GM06990 (cell line): Measurements from ENCODE around the gene ZNF74.

Experiments
- DNase-seq: peaks from one replicate; pipeline ENCODE4 v3.0.0-alpha.2; 2011; ENCODE audit not compliant: insufficient read length; ENCODE audit errors: extremely low read depth
- H3K27me3 ChIP-seq: replicated peaks from 2 replicates; pipeline ENCODE4 v1.6.0; 2011; ENCODE audit warnings: low read length; ENCODE audit not compliant: control insufficient read depth, insufficient read depth
- H3K36me3 ChIP-seq: 2 replicates; pipeline ENCODE4 v1.5.1; 2011; ENCODE audit warnings: low read length; ENCODE audit not compliant: control insufficient read depth, insufficient read depth
- H3K4me3 ChIP-seq: replicated peaks from 2 replicates; pipeline ENCODE4 v1.5.1; 2011; ENCODE audit warnings: low read depth, mild to moderate bottlenecking, control low read depth, low read length
- TF ChIP-seq, protein P1 (sequence below): IDR thresholded peaks from 2 replicates; pipeline ENCODE4 v1.5.1; 2011; ENCODE audit warnings: low read length, control low read depth, mild to moderate bottlenecking, inconsistent platforms; ENCODE audit not compliant: insufficient read depth, poor library complexity, severe bottlenecking

ZNF74 gene

DNA sequence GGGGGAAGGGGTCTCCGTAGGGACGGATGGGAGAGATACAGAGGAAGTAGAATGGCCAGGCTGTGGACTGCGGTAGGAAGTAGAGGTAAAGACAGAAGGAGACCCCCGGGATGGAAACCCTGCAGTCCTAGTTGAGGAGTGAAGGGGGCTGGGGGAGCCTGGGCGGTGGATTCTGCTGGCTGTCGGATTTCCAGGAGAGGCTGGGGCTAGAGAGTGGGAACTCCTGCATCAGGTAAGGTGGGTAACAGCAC lies 44.4 kb downstream of the ZNF74 start:
- peaks cover 10% of the 10 kb centered on the region for H3K36me3 ChIP-seq
- H3K27me3 ChIP-seq, result peaks cover 1% of the 10 kb centered on the region; the same call in 1 of the 2 replicates
- TF ChIP-seq, protein P1, sequence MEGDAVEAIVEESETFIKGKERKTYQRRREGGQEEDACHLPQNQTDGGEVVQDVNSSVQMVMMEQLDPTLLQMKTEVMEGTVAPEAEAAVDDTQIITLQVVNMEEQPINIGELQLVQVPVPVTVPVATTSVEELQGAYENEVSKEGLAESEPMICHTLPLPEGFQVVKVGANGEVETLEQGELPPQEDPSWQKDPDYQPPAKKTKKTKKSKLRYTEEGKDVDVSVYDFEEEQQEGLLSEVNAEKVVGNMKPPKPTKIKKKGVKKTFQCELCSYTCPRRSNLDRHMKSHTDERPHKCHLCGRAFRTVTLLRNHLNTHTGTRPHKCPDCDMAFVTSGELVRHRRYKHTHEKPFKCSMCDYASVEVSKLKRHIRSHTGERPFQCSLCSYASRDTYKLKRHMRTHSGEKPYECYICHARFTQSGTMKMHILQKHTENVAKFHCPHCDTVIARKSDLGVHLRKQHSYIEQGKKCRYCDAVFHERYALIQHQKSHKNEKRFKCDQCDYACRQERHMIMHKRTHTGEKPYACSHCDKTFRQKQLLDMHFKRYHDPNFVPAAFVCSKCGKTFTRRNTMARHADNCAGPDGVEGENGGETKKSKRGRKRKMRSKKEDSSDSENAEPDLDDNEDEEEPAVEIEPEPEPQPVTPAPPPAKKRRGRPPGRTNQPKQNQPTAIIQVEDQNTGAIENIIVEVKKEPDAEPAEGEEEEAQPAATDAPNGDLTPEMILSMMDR, result no peak
- no peak overlapping the region for H3K4me3 ChIP-seq
- no peak for DNase-seq

DNA sequence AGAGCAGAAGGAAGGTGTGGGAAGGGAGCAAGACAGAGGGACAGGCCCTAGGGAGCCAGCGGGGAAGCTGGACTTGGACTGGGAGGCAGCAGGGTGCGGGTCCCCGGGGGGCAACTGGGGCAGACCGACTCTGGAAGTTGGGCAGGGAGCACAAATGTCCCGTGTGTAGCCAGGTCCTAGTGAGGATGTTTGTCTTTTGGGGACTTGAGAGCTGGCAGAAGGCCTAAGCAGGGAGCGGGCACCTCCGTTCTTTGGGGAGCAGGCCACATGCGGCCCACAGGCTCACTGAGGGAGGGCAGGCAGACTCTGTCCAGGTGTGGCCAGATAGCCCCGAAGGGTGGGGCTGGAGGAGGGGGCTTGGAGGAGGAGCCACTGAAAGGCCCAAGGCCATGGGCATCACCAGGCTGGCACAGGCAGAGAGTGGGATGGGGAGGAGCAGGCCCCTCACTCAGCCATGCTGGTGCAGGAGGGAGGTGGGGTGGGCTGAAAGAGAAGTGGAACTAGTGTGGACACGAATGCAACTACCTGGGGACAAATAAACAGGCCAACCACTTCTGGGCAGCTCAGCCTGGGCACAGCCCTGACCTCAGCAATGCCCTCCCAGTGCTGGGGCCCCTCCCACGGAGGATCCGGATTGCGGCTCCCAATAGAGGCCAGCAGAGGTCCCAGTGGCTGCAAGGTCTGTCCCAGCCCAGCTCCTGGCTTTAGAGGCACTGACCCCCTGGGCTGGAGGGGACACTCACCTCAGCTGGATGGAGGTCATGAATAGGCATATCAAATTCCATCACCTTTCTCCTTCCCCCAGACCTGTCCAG lies 44.9 kb downstream of the ZNF74 start:
- Histone ChIP-seq H3K36me3 (peaks cover 10% of the 10 kb centered on the region), H3K4me3 (no peak overlapping the region), H3K27me3 (peaks cover 1% of the 10 kb centered on the region; the same call in 1 of the 2 replicates)
- TF ChIP-seq, protein P1, result no peak
- DNase-seq, result no peak

DNA sequence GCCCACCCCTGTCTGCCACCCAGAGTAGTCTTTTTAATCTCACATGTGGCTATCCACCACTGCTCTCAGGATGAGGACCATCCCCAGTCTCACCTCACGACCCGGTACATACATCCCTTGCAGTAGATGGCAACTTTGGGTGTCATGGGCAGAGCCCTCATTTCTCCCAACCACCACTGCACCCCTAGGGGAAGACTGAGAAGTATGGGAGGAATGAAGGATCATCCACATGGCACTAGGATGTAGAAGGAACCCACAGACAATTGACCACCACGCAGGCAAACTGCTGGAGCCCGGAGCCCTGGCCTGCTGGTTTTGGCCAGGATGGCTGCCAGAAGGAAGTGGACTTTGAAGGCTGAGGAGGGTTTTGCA lies 45.6 kb downstream of the ZNF74 start:
- peaks cover 10% of the 10 kb centered on the region for H3K36me3 ChIP-seq
- peaks cover 1% of the 10 kb centered on the region; the same call in 1 of the 2 replicates for H3K27me3 ChIP-seq
- DNase-seq, result no peak
- no peak overlapping the region for H3K4me3 ChIP-seq
- TF ChIP-seq, protein P1, result no peak

DNA sequence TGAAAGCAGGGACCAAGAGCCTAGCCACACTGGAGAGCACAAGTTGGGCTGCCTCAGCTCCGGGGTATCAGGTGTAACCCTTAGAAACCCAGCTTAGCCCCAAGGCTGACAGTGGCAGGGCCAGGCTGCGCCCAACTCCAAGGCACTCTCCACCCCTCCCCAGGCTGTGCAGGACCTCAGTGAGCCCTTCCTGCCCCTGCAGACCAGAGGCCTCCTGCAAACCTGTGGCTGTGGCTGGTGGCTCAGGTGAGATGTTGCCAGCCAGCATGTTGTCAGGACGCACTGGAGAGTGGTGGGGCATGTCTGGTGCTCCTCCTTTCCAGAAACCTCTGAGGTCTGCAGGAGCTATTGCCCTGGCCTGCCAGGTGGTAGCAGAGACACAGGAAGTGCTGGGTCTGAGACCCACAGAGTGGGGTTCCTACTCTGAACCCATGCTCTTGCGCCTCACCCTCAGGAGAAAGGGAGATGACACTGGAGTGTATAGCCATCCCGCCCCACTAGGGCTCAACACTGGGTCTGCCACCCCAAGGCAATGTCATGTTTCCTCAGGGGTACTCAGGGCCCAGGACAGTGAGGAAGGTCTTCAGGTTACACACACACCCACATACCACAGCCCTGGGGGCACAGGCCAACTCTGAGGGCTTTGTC lies 46.1 kb downstream of the ZNF74 start:
- Histone ChIP-seq H3K36me3 (peaks cover 10% of the 10 kb centered on the region), H3K4me3 (no peak overlapping the region), H3K27me3 (no peaks in the 10 kb centered on the region; the same call in 1 of the 2 replicates)
- TF ChIP-seq, protein P1, result no peak
- no peak for DNase-seq

DNA sequence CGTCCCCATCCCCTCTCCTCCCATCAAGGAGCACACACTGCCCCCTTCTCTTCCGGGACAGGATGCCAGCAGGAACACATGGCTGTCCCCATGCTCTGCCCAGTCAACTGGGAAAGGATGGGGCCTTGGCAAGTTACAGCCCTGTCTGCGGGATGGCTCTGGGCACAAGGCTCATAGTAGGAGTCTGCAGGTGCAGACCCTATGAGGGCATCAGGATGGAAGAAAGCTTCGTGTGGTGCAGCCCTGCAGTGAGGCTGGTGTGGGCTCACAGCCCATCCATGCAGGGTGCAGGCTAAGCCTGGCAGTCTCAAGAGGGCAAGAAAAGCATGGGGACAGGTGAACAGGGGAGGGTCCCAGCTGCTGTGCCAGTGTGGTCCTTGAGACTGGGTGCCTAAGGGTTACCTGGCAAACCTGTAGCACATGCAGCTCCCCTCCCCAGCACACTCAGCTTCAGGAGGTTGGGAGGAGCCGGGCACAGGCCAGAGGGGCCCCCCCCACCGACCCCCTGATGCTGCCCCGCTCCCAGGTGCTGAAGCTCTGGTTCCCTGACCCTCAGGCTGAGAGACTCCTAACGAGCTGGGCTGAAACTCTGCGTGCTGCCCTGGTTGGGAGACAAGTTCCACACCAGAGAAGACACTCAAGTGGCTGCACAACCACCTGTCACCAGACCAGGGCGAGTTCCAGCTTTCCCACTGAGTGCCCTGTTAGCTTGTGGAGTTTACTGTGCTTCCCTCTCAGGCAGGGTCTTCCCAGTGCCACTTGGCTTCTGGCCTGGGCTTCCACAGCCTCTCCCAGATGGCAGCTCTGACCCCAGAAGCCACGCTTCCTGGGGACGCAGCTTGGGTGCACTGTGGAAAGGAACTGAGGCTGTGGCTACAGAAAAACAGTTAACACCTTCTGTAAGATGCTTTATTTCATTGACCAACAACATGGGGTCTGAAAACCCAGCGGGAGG lies 47.0 kb downstream of the ZNF74 start:
- Histone ChIP-seq H3K36me3 (peaks cover 10% of the 10 kb centered on the region), H3K4me3 (no peak overlapping the region), H3K27me3 (no peaks in the 10 kb centered on the region; the same call in 1 of the 2 replicates)
- TF ChIP-seq, protein P1, result no peak
- DNase-seq, result no peak
